CD4-positive, alpha-beta T cell treated with Interleukin-15 for 4 hours (primary cell): ENCODE measurements around the gene CNKSR2.

ENCODE experiments used
- DNase-seq: peaks from one replicate; pipeline ENCODE4 v3.0.0-alpha.2; 2020; ENCODE audit warnings: low spot score

Gene CNKSR2

DNA sequence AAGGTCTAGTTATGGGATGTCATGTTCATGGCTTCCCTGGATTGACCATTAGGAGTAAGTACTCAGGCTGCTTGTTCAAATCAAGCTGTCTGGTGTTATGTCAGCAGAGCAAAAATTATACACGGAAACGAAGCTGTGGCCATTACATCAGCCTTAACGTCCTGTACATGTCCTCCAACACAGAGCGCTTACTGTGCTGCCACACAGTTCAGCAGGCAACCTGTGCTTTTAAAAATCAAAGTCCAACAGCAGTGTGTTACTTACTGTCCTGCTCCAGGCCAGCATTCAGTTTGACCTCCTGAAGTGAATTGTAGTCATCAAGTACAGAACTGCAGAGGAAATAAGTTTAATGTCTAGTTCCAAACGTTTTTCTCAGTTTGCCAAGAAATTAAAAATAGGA is 237.9 kb downstream of the CNKSR2 start:
- no peak for DNase-seq

DNA sequence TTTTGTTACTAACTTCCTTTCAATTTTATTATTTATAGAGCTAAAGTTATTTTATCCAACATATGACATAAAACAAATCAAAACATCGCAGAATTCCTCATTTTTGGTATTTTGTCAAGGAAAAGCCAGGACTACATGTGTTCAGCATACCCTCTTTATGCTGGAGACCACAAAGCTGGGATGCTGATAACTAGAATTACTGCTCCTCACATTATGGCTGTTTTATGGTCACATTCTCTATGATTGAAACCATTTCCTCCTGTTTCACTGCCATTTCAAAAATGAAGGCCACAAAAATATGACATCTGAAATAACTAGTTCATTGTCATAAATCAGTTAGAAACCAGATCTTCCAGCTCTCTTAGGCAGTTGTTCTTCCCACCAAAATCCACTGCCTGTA is 242.2 kb downstream of the CNKSR2 start:
- DNase-seq = no peak

DNA sequence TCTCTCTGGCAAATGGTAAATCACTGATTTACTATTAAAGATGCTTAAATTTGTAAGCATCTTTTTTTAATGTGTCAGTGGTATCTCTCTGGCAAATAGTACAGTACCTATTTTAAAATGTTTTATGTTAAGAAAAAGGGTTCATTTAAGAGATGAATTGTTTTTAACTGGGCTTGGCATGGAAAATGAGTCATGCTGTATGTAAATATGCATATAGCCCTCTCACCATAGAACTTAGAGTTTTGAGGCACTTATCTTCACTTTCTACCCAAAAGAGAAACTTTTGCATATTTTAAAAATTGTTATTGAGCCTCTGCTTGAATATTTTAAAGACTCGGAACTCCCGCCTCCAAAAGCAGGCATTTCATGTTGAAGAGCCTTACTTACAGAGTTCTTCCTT is 246.0 kb downstream of the CNKSR2 start:
- DNase-seq = no peak

DNA sequence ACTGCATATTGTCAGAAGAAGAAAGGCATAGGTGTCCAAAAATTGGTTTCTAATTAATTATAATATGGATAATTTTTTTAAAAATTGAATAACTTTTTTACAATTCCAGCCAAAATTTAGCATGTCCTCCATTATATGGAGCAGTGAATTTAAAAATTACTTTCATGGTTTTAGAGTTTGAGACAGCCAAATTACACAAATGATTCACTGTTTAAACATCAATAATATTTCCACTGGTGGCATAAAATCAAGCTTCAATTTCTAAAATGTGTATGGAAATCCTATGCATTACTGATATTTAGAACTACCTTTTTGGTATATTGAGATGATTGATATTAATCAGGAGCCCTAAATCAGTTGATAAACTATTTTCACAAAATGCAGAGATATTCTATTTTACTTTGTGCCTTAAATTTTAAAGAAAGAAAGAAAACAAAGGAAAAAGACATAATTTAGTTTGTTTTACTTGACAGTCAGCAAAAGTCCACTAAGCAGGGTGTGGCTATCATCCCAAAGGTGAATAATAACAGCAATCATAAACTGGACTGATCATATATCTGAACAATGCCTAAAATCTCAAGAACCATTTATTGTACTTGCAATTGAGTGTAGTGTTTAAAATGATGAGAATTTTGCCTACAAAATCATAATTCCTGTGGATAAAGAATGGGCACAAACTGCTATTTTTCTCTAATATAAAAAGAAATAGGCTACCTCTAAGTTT is 249.7 kb downstream of the CNKSR2 start:
- no peak for DNase-seq

DNA sequence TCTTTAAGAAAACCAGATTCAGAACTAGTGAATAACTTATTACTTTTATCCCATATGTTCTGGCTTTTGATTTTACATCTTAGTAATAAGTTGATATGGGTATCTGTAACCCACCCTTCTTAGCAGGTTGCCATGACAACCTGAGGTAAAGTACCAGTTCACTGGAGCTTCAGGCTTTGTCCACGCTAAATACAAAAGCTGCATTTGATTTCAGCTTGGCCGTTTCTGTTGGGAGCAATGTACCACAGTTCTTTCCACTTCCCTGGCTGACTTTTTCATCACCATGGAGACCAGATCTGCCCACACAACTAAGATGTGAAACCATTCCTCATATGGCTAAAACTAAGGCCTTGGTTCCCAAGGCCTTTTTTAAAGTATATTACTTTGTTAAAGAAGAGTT is 257.8 kb downstream of the CNKSR2 start:
- no peak for DNase-seq

DNA sequence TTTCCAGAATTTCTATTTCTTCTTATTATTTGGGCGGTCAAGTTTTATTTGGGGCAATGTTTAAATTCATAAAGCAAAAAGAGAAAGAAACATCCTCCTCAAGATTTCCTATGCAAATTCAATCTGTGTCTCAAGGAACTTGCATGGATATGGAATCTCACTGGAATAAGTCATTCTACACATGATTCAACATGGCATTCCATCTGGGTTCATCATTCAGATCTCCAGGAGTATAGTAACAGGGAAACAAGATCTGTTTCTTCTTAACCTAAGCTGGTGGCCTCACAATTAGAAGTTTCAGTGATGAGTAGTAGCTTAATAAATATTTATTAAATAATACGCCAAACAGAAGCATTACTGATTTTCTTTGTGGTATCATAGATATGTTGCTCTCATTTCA is 264.1 kb downstream of the CNKSR2 start:
- no peak for DNase-seq

DNA sequence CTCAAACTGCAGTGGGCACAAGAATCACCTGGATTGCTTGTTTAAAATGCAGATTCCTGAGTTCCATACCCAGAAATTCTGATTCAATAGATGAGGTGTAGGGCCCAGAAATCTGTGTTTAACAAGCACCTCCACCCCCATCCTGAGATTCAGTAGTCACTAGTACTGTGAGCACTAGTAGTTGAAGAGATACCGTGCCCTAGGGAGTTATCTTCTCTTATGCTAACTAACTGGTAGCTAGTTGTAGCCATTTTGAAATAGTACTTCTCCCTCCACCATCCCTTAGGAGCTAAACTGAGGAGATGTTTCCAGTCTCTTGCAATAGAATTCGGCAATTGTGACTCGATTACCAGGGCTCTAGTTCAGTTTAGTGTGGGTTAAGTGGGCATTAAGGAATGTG is 265.6 kb downstream of the CNKSR2 start:
- DNase-seq = no peak

DNA sequence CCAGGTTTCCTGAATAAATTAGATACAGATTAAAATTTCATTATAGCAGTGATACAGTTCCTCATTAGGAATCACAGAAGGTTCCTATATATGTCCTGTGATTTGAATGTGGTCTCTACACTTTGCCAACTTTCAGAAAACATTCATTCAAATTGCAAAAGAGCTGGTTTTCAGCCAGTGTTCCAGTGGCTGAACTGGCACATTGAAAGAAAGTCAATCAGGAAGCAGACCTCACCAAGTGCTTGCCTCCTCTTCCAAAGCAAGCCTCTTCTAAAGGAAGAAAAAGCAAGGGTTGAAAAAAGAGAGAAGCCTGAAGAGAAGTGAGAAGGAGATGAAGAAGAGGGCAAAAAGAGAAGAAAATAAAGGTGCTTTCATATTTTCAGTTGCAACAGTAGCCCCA is 271.2 kb downstream of the CNKSR2 start:
- DNase-seq = no peak

DNA sequence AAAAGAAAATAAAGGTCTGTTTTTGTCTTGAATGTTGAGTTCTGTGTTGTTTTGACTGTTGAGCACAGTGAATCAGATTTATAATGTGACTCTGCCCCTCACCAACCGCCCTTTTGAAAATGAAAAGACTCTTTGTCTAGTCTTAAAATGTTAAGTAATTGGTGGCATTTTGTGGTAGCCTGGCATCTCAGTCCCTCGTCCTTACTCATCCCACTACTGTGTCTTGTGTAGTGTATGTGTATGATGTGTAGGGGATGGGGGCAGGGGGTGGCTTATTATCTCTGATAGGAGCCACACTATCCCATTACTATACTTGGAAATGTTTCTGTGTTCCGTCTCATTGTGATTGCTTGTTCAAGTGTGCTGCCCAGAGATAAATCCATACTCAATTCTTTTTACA is 271.7 kb downstream of the CNKSR2 start:
- DNase-seq = no peak

DNA sequence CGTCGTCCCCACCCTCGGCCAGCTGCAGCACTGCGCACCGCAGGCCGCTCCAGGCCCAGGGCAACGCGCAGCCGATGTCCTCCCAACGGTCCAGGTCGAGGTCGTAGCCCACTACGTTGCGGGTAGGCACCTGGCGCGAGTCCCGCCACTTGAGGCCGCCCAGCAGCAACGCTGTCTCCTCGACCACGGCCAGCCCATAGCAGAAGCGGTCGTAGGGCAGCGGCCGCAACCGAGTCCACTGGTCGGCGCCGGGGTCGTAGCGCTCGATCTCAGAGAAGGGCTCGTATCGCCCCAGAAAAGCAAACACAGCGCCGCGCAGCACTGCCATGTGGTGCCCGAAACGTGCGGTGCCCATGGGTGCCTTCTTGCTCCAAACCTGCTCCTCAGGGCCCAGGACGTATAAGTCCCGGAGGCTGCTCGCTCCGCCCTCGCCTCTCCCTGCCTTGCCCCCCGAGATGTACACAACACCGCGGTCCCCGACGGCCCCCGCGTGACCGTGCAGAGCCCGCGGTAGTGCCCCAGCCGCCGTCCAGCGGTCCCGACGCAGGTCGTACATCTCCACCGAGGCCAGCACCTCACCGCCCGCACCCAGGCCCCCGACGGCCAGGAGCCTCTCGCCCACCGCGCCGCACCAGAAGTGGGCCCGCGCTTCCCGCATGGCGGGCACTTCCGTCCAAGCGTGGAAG is 281.8 kb downstream of the CNKSR2 start:
- no peak for DNase-seq

DNA sequence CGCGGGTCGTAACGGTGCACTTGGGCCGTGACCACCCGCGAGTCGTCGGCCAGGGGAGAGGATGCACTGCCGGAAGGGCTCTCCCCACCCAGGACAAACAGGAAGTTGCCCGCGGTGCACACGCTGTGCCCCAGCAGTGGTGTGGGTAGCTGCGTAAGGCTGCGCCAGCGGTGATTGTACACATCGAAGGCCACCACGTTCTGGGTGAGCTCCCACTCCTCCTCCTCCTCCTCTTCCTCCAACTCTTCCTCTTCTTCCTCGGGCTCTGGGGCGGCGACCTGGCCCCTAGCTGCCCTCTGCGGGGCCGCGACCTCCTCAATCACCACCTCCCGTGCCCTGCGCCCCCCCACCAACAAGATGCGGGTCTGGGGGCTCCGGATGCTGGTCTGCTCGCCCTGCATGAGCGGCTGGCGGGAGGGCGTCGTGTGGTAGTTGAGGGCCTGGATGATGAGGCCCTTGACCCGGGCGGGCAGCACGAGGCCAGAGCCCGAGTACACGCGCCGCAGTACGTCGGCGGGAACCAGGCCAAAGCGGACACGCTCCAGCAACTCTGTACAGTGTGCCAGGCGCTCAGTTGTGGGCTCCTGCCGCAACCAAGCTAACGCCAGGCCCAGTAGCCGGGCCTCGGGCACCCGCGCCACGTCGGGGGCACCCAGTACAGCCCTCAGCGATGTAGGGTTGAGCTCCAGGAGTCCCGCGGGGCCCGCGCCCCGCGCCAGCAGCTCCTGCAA is 282.5 kb downstream of the CNKSR2 start:
- DNase-seq = no peak

DNA sequence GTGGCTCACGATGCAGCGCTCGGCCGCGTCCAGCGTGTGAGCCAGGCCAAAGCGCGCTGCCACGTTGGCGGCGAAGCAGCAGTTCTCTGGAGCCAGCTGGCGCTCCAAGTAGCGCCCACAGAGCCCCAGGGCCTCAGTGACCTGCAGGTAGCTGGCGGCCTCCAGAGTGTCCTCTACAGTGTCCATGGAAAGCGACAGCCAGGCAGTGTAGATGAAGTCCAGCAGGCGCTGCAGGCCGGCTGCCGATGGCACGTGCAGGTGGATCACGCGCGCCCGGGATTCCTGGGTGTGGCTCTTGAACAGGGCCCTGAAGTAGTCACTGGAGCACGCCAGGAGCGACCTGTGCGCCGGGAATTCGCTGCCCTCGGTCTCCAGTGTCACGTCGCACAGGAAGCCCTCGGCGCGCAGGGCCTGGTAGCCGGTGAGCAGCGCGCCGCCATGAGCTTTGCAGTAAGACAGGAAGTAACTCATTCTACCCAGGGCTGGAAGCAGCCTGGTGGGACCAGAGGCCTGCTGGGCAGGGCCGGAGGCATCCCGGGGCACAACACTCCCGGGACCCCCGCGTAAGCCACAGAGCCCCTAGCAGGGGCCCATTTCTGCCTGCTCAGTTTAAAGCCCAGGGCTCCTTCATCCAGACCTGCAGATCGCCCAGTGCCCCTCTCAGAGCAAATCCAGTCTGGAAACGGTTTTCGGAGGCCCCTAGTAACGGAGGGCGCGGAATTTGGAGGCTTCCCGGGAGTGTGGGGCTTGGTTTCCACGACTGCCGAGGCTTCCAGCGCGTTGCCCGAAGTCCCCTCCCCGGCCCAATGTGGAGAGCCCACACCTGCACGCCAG is 283.3 kb downstream of the CNKSR2 start:
- DNase-seq = no peak

DNA sequence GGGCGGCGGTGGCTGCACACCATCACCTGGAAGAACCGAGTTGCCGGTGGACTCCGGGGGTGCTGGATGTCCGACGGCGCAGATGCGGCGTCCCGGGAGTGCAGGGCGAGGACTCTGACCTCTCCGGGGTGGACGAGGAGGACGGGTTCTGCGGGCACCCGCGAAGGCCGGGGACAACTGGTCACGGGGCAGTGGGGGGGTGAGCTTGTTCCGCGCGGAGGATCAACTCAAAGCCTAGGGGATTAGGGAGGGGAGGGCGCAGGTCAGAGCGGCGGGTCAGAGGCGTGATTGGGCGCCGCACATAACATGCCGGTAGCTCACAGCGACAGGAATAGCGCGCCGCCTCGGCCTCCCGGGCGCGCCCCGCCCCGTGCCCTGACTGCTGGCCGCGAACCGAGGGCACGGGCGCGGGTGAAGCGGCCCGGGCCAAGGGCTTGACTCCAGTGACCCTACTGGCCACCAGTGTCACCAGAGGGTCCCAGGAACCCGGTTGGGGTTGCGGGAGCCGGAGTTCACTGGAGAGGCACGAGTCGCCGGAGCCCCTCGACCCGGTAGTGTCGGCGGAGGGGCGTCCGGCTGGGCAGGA is 284.0 kb downstream of the CNKSR2 start, which contains the start of gene KLHL34:
Gene KLHL34, minus strand, starts transcription at position 179 of the 586 bp plus-strand sequence. CDS start 542 bp downstream, outside the sequence.
- no peak for DNase-seq

DNA sequence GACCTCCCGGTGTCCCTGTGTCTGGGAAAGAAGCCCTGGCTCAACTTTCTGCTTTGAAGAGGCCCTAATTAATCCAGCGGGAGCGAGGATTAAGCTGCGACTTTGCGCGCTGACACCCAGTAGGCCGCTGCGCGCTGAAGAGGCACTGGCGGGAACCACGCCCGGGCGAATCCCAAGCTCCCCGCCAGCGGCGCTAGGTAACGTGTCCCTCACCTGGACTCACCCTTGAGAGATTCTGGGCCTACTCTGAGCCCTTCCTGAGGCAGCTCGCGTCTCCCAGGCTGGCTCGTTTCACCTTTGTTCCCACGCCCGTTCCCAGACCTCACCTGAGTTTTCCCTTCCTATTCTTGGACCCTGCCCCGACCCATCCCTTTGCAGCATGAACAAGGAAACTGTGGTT is 284.5 kb downstream of the CNKSR2 start:
- DNase-seq = no peak

DNA sequence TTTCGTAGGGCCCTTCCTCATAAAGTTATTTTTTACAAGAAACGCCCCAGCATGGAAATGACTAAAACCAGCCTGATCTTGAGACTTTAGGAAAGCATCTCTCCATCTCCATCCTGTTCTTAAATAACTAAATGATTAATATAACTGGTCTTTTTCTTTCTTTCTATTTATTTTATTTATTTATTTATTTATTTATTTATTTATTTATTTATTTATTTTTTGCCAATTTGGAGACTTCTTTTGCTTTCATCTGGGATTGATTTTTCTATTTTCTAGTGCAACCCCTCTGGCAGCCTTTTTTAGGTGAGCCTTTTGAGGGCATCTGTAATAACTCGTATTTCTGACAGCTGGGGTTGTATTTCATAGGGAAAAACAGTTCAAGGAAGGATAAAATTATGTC is 285.1 kb downstream of the CNKSR2 start:
- DNase-seq = no peak

DNA sequence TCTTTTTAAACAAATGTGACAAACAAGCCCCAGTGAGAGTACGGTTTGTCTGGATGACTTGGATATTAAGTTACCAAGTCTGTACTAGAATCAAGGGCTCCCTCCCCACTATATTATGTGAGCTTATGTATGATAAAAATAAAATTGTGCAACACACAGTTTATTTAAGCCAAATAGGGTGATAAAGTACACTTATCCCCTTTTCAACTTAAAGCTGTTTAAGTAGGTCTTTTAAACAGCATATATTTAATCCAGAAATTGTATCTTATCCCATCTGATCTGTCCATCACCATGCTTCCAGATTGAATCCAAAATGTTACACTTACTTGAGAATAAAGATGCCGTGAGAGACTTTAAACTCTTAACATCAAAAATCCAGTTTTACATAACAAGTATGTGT is 285.9 kb downstream of the CNKSR2 start:
- no peak for DNase-seq

DNA sequence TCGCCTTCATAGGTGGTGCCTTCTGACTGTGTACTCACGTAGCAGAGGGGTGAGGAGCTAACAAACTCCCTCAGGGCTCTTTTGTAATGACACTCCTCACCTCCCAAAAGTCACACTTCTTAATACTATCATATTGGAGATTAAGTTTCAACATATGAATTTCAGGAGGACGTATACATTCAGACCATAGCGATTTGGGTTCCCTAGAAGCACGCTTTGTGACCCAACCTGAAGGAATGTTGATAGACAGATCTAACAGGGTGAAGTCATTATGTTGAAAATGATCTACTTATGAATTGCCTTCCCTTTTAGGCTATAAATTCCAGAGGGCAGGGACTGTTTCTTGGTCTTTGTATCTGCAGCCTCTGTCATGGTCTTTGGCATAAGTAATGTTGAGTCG is 287.1 kb downstream of the CNKSR2 start:
- no peak for DNase-seq

DNA sequence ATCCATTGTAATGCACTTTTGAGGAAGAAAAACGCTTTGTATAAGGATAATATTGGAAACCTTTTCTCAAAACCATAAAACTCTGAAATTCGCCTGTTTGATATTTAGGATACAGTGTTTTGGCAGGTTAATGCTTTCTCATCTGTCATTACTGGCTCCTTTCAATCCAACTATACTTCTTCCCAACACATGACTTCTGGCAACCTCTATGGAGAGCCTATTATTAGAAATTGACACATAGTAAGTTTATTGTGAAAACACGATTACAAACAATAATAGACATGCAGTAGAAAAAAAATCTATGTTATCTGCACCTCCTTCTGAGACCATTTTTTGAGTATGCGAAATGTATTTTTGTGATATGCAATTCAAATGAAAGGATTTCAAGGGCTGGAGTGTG is 288.5 kb downstream of the CNKSR2 start:
- DNase-seq = no peak

DNA sequence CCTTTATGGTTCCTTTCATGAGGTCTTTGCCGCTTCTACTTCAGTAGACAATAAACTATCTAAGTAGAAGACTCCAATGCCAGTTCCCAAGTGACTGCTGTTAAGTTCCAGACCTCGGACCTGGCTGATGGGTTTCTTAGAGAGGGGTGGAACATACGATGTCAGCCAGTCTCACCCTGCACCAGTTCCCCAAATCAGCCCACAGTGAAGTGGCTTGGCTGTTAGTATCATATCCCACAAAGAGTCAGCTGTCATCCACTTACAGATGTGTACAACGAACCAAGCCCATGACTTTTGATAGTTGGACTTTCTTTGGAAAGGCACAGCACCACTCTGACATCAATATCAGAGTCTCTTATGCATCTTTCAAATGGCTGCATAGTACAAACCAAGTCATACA is 292.0 kb downstream of the CNKSR2 start:
- DNase-seq = no peak

DNA sequence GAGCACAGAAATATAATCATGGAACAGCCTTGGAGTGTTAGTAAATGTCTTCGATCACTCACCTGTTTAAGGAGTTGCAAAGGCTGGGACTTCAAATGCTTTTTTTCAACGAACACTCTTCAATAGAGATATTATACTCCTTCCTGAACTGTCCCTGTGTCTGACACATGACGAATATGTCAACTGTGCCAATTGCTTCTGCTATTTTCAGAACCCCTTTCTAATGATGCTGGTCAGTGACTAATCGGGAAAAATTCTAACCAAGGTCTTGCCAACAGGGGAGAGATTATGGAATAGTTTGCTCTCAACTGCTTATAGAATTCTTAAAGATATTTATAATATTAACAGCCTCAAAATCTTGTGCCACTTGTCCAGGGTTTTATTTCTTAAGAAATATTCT is 292.5 kb downstream of the CNKSR2 start:
- DNase-seq = no peak

DNA sequence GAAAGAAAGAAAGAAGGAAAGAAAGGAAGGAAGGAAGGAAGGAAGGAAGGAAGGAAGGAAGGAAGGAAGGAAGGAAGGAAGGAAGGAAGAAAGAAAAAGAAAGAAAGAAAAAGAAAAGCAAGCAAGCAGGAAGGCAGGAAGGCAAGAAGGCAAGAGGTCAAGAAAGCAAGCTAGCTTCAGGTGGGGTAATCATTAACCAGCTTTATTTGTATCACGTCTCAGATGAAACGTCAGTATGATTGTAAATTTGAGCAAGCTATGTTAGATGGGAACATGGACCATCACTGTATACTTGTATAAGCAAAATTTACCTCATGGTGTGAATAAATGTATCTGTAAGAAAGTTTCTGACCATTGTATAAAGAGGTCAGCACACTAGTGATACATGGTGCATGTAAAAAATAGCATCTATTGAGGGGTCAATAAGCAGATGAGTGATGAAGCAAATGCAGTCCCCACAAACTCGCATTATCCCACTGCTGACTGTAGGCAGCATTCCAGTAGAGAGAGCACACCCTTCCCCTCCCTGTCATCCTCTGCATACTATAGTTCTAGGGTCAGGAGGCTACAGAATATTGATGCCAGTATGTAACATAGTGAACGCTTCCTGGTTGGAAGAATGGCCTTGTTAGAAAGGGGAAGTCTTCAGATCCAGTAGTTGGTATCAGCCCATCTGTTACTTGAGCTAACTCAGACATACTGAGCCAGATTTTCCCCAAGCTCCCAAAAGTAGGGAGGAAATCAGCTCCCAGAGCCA is 300.4 kb downstream of the CNKSR2 start:
- DNase-seq = no peak
